Measurements from ENCODE around the gene C14orf132.

DNA sequence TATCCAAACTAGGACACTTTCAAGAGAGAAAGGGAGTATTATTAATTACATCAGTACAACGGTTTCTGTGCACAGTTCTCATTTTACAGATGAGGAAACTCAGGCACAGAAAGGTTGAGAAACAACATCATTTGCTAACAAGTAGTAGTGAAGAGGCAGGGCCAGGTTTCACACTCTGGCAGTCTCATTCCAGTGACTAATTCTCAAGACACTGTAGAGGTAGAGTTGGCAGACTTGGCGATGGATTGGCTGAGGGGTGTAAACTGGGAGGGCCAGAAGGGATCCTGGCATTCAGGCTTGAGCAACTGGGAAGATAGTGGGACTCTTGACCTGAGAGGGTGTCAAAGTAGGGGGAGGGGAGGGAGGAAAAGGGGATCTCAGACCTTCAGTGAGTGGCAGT, 91.7 kb downstream of the C14orf132 start:
- TF ChIP-seq EP300 (IDR thresholded peaks at IDR 0.05; ENCODE audit: borderline replicate concordance in 1 of 2, control insufficient read depth in 1 of 2, low read depth in 2 of 2, low read length in 2 of 2): no peak
- TF ChIP-seq POLR2AphosphoS5 (IDR thresholded peaks at IDR 0.05; ENCODE audit: low read length): no peak
- TF ChIP-seq GABPA (IDR thresholded peaks at IDR 0.05; ENCODE audit: low read depth): no peak
- no peak for TF ChIP-seq RB1 (IDR thresholded peaks at IDR 0.05; ENCODE audit: borderline replicate concordance)
- no peak for TF ChIP-seq CBX5 (IDR thresholded peaks at IDR 0.05; ENCODE audit: low read depth)
- TF ChIP-seq SMC3 (IDR thresholded peaks at IDR 0.05; ENCODE audit: borderline replicate concordance, low read length): no peak
- TF ChIP-seq, protein P1, sequence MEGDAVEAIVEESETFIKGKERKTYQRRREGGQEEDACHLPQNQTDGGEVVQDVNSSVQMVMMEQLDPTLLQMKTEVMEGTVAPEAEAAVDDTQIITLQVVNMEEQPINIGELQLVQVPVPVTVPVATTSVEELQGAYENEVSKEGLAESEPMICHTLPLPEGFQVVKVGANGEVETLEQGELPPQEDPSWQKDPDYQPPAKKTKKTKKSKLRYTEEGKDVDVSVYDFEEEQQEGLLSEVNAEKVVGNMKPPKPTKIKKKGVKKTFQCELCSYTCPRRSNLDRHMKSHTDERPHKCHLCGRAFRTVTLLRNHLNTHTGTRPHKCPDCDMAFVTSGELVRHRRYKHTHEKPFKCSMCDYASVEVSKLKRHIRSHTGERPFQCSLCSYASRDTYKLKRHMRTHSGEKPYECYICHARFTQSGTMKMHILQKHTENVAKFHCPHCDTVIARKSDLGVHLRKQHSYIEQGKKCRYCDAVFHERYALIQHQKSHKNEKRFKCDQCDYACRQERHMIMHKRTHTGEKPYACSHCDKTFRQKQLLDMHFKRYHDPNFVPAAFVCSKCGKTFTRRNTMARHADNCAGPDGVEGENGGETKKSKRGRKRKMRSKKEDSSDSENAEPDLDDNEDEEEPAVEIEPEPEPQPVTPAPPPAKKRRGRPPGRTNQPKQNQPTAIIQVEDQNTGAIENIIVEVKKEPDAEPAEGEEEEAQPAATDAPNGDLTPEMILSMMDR (IDR thresholded peaks at IDR 0.05 in 2 of 3, conservative IDR thresholded peaks at IDR 0.05 in 1 of 3; ENCODE audit: control insufficient read depth in 2 of 3, extremely low read depth in 1 of 3, insufficient read depth in 1 of 3, low read depth in 3 of 3, low read length in 3 of 3): no peak
- TF ChIP-seq TCF7 (IDR thresholded peaks at IDR 0.05; ENCODE audit: borderline replicate concordance): no peak
- no peak for TF ChIP-seq POLR2A (IDR thresholded peaks at IDR 0.05; ENCODE audit: low read depth, low read length)
- TF ChIP-seq NR2C2 (IDR thresholded peaks at IDR 0.05; ENCODE audit: borderline replicate concordance, control insufficient read depth, insufficient read length, low read depth): no peak
